ENCODE data around the gene MGME1.
A peak's percentile ranks its signal among the peaks of the same experiment; 100 is the strongest.

MGME1 gene

DNA sequence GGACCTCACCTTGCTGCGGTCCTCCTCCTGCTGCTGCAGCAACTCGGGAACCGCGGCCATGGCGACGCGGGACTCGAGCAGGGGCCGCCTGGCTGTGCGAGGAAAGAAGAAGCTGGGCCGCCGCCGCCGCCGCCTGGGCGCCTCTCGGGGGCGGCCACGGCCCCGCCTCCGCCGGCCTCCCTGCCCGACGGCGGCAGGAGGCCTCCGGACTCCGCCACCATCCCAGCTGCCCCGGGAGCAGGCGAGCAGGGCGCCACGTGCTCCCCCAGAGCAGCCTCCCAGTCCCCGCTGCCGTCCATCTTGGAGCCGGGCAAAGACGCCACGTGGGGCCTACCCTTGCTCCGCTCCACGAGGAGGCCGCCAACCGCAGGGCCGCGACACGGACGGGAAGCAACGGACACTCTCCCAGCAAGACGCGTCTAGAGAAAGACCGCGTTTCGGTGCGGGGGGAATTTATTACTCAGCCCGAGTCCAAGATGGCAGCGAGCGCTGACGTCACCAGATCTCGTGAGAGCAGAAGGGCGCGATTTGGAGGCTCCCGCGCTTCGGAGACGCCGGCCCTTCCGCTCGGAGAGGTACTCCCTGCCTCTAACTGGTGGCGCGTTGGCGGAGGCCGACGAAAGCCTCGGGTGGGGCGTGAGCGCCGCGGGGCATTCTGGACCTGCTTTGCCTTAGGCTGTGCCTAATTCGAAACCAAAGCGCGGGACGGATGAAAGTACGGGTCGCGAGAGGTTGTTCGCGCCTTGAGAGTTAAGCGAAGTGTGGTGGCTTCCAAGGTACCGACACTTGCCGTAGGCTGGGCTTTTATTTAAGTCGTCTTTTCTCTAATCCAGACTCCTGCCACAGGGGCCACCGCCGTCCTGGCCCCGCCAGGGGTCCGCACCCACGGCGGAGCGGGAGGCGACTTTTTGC, at the start of gene MGME1, which contains the start of gene SNX5:
MGME1 (plus strand) TSS at position 653 of the 912 bp plus-strand sequence. CDS start 842 bp downstream, outside the sequence.
SNX5 (minus strand) TSS at position 429 of the 912 bp plus-strand sequence; CDS start at position 60, 369 bp downstream.
- TF ChIP-seq Cebpa-rat (IDR thresholded peaks at IDR 0.05), result no peak
- H3K27ac ChIP-seq, result peak within 1 kb of the TSS; percentile 100
- H4K20me1 ChIP-seq, result peaks cover 47% of the 10 kb centered on the region
- no peaks in the 10 kb centered on the region for H3K9me3 ChIP-seq
- H3K4me2 ChIP-seq, result peak within 1 kb of the TSS; percentile 96
- peaks cover 33% of the 10 kb centered on the region for H3K36me3 ChIP-seq
- H3K27me3 ChIP-seq, result no peaks in the 10 kb centered on the region
- peaks cover 39% of the 10 kb centered on the region for H3K4me1 ChIP-seq
- peak within 1 kb of the TSS; percentile 100 for H3K9ac ChIP-seq
- peak within 1 kb of the TSS; percentile 92 for H3K4me3 ChIP-seq

DNA sequence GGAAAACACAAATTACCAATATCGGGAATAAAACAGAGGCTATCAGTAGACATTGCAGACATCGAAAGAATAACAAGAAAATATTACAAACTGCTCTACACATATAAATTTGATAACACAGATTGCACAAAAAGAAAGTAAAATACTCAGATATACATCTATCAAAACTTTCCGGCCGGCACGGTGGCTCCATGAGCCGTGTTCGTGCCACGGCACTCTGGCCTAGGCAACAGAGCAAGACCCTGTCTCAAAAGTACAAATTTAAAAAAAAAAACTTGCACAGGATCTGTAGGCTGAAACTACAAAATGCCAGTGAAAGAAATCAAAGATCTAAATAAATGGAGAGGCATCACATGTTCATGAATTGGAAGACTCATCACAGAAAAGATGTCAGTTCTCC, 49.7 kb upstream of the MGME1 start:
- H4K20me1 ChIP-seq, result no peaks in the 10 kb centered on the region
- no peaks in the 10 kb centered on the region for H3K9me3 ChIP-seq
- no peak overlapping the region for H3K4me2 ChIP-seq
- no peaks in the 10 kb centered on the region for H3K27me3 ChIP-seq
- no peak overlapping the region for H3K27ac ChIP-seq
- H3K9ac ChIP-seq, result no peak overlapping the region
- no peaks in the 10 kb centered on the region for H3K36me3 ChIP-seq
- H3K4me1 ChIP-seq, result peaks cover 35% of the 10 kb centered on the region
- no peak for TF ChIP-seq Cebpa-rat (IDR thresholded peaks at IDR 0.05)
- no peak overlapping the region for H3K4me3 ChIP-seq

GRCh38 chr20:17921774-17922173, 47.0 kb upstream of the MGME1 start:
- no peak overlapping the region for H3K9ac ChIP-seq
- H3K4me1 ChIP-seq, result peaks cover 19% of the 10 kb centered on the region
- no peak overlapping the region for H3K4me3 ChIP-seq
- no peaks in the 10 kb centered on the region for H3K9me3 ChIP-seq
- H4K20me1 ChIP-seq, result no peaks in the 10 kb centered on the region
- no peaks in the 10 kb centered on the region for H3K36me3 ChIP-seq
- no peak overlapping the region for H3K27ac ChIP-seq
- TF ChIP-seq Cebpa-rat (IDR thresholded peaks at IDR 0.05), result no peak
- H3K27me3 ChIP-seq, result no peaks in the 10 kb centered on the region
- no peak overlapping the region for H3K4me2 ChIP-seq

DNA sequence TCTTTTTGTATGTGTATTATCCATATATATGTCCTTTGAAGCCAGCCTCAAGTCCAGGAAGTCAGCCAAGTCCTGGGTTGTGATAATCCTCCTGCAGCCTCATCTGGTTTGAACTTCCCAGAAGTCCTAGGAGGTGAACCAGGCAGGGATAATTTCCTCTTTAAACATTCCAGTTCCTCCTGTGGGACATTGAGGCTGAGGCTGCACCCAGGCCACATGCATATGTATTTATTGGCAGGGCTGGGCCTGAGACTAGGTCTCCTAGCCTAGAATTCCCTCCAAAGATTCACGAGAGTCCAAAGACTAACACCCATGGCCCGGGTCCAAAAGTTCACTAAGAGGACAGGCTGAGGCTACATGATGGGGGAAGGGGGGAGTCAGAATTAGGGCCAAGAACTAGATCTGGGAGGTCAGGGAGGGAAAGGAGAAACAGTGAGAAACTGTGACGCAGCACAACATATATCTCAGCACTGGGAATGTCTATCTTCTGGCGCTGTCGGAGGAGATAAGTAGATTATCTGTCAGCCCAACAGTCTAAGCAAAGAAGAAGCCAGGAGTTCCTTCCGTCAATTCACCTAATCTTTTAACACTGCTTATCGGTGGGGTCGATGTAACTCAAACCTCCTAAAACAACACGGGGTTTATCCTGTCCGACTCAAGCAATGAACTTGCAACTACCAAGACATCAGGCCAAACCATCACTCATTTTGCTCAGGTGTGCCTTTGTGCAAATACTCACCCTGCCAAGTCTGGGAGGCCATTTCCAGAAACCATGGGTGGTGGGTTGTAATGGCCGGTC, 43.5 kb upstream of the MGME1 start:
- Histone ChIP-seq H4K20me1 (no peaks in the 10 kb centered on the region), H3K4me3 (no peak overlapping the region)
- TF ChIP-seq Cebpa-rat (IDR thresholded peaks at IDR 0.05), result no peak

GRCh38 chr20:17925940-17926300, 42.9 kb upstream of the MGME1 start:
- Histone ChIP-seq H3K4me1 (peaks cover 34% of the 10 kb centered on the region), H3K36me3 (no peaks in the 10 kb centered on the region), H3K27me3 (no peaks in the 10 kb centered on the region), H3K9ac (no peak overlapping the region), H3K4me2 (no peak overlapping the region), H3K9me3 (no peaks in the 10 kb centered on the region), H3K27ac (no peak overlapping the region), H4K20me1 (no peaks in the 10 kb centered on the region), H3K4me3 (no peak overlapping the region)
- TF ChIP-seq Cebpa-rat (IDR thresholded peaks at IDR 0.05), result no peak

More for the DNA sequence above, 43.5 kb upstream of the MGME1 start:
- H3K27ac ChIP-seq, result no peak overlapping the region
- H3K9ac ChIP-seq, result no peak overlapping the region
- no peaks in the 10 kb centered on the region for H3K36me3 ChIP-seq
- no peak overlapping the region for H3K4me2 ChIP-seq
- no peaks in the 10 kb centered on the region for H3K9me3 ChIP-seq
- peaks cover 34% of the 10 kb centered on the region for H3K4me1 ChIP-seq
- no peaks in the 10 kb centered on the region for H3K27me3 ChIP-seq

DNA sequence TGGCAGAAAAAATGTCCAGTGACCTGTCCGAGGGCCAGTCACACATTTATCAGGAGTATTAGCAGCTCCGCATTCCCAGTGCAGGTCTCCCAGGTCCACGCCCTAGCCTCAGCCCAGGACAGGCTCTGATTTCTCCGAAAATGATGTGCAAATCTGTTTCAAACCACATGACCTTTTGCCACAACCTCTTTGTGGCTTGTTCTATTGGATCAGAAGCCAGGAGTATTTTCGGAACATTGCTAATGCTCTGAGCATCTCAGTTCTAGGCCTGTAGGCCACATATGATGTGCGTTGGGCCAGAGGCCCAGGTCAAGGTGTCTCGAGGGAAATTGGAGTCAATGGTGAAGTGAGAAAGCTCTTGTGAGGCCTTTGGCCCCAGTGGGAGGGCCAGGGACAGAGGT, 40.6 kb upstream of the MGME1 start:
- H3K9me3 ChIP-seq, result no peaks in the 10 kb centered on the region
- H3K27ac ChIP-seq, result peak overlapping the region; percentile 4; the same call in 1 of the 2 replicates
- H3K36me3 ChIP-seq, result no peaks in the 10 kb centered on the region; the same call in 1 of the 2 replicates
- no peaks in the 10 kb centered on the region for H3K27me3 ChIP-seq
- H3K4me3 ChIP-seq, result no peak overlapping the region
- peaks cover 43% of the 10 kb centered on the region for H3K4me1 ChIP-seq
- H3K4me2 ChIP-seq, result peak overlapping the region; percentile 78
- no peak for TF ChIP-seq Cebpa-rat (IDR thresholded peaks at IDR 0.05)
- H3K9ac ChIP-seq, result no peak overlapping the region
- 0 out of 2 replicates have a peak, but pooled peaks cover under 1% of the 10 kb centered on the region for H4K20me1 ChIP-seq

- TF ChIP-seq Cebpa-rat (IDR thresholded peaks at IDR 0.05), result no peak
- Histone ChIP-seq H3K9ac (no peak overlapping the region), H3K27me3 (no peaks in the 10 kb centered on the region), H3K27ac (peak overlapping the region; percentile 4; the same call in 1 of the 2 replicates), H3K9me3 (no peaks in the 10 kb centered on the region), H3K4me2 (peak overlapping the region; percentile 78), H3K4me3 (no peak overlapping the region), H4K20me1 (0 out of 2 replicates have a peak, but pooled peaks cover 6% of the 10 kb centered on the region), H3K4me1 (peaks cover 49% of the 10 kb centered on the region), H3K36me3 (no peaks in the 10 kb centered on the region; the same call in 1 of the 2 replicates)
Measured at GRCh38 chr20:17928633-17929311, 40.0 kb upstream of the MGME1 start.

DNA sequence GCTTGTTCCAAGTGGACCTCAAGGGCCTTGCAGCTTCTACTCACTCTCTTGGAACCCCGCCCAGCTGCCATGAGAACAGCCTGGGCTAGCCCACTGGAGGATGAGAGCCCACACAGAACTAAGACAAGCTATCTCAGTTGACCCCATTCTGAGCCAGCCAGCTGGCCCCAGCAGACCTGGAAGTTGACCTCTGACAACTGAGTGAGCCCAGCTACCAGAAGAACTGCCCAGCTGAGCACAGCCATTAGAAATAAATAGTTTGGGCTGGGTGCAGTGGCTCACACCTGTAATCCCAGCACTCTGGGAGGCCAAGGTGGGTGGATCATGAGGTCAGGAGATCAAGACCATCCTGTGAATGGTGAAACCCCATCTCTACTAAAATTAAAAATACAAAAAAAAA, 37.3 kb upstream of the MGME1 start:
- Histone ChIP-seq H3K27me3 (no peaks in the 10 kb centered on the region), H3K4me2 (no peak overlapping the region), H3K9ac (no peak overlapping the region), H3K36me3 (no peaks in the 10 kb centered on the region; the same call in 1 of the 2 replicates), H3K4me3 (no peak overlapping the region), H3K9me3 (no peaks in the 10 kb centered on the region), H4K20me1 (peaks cover 6% of the 10 kb centered on the region; the same call in 1 of the 2 replicates), H3K4me1 (peaks cover 73% of the 10 kb centered on the region), H3K27ac (no peak overlapping the region)
- TF ChIP-seq Cebpa-rat (IDR thresholded peaks at IDR 0.05), result no peak

GRCh38 chr20:17932396-17932795, 36.4 kb upstream of the MGME1 start:
- Histone ChIP-seq H3K4me2 (no peak overlapping the region), H3K36me3 (no peaks in the 10 kb centered on the region; the same call in 1 of the 2 replicates), H4K20me1 (peaks cover 6% of the 10 kb centered on the region; the same call in 1 of the 2 replicates), H3K9me3 (no peaks in the 10 kb centered on the region), H3K4me1 (peaks cover 79% of the 10 kb centered on the region), H3K27ac (no peak overlapping the region), H3K27me3 (no peaks in the 10 kb centered on the region), H3K4me3 (no peak overlapping the region), H3K9ac (no peak overlapping the region)
- no peak for TF ChIP-seq Cebpa-rat (IDR thresholded peaks at IDR 0.05)

Data from BLaER1 (cell line).